ENCODE data around the gene NUDT14. TPM values are rescaled to one million over a fixed set of nuclear protein-coding genes. Genes with fewer than 3 reads are reported as not detected.

Gene NUDT14
- total and polyA plus RNA-seq, 9 donors, result 0.68 to 22.5 (median 11.4) TPM

DNA sequence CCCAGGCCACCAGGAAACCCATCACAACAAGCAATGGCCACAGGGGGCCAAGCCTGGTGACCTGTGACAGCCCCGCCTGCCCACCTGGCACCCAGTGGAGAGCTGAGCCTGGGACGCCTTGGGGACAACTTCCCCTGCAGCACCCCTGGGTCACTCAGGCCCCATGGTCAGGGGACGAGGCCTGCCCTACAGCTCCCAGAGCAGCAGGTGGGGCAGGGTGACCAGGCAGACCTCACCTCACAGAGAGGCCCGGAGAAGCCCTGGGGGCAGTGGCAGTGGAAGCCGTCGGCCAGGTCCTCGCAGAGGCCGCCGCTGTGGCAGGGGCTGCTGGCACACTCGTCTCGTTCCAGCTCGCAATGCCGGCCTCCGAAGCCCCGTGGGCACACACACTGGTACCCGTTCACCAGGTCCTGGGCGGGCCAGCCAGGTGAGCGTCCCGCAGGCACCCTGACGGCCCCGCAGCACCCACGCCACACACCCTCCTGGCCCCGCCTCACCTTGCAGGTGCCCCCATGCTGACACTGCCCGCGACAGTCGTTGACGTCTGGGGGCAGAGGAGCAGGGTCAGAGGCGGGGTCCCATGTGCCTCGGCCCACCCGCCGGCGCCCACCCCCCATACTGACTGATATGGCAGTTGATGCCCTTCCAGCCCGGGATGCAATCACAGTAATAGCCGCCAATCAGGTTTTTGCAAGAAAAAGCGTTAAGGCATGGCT lies 30.6 kb downstream of the NUDT14 start:
- no peaks in the 10 kb centered on the region for H3K4me1 ChIP-seq (ENCODE audit: insufficient read depth)
- H3K4me3 ChIP-seq, result no peak overlapping the region
- DNase-seq, result peak in 1 of 5 donors; percentile 10
- TF ChIP-seq EP300 (IDR thresholded peaks at IDR 0.05) (no peak), POLR2A (IDR thresholded peaks at IDR 0.05) (no peak)
- TF ChIP-seq, protein P1, sequence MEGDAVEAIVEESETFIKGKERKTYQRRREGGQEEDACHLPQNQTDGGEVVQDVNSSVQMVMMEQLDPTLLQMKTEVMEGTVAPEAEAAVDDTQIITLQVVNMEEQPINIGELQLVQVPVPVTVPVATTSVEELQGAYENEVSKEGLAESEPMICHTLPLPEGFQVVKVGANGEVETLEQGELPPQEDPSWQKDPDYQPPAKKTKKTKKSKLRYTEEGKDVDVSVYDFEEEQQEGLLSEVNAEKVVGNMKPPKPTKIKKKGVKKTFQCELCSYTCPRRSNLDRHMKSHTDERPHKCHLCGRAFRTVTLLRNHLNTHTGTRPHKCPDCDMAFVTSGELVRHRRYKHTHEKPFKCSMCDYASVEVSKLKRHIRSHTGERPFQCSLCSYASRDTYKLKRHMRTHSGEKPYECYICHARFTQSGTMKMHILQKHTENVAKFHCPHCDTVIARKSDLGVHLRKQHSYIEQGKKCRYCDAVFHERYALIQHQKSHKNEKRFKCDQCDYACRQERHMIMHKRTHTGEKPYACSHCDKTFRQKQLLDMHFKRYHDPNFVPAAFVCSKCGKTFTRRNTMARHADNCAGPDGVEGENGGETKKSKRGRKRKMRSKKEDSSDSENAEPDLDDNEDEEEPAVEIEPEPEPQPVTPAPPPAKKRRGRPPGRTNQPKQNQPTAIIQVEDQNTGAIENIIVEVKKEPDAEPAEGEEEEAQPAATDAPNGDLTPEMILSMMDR (IDR thresholded peaks at IDR 0.05), result no peak
- 84% methylated on average over 19 to 35 of the region's 35 CpGs for WGBS, 3 donors
- H3K27me3 ChIP-seq, result no peaks in the 10 kb centered on the region
- H3K9me3 ChIP-seq, result no peaks in the 10 kb centered on the region
- no peak overlapping the region for H3K27ac ChIP-seq
- no peaks in the 10 kb centered on the region for H3K36me3 ChIP-seq
- intact Hi-C loops (cut with DNase I), result no loop called here

DNA sequence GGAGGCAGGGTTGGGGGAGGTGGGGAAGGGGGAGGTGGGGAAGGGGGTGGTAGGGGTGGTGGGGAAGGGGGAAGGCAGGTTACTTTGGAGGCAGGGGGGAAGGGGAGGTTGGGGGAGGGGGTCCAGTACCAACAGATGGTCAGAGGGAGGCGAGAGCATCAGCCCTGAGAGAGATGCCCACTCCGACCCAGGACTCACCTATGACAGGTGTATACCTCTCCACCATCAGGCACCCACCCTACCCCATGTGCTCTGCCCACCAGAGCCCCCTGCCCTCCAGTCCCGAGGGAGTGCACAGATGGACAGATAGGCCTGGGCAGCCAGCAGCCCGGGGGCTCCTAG lies 31.1 kb downstream of the NUDT14 start:
- TF ChIP-seq POLR2A (IDR thresholded peaks at IDR 0.05), result no peak
- TF ChIP-seq EP300 (IDR thresholded peaks at IDR 0.05), result no peak
- TF ChIP-seq, protein P1 (IDR thresholded peaks at IDR 0.05), result no peak
- WGBS, 3 donors, result 75 to 94% (median 78%) methylated on average over 4 of the region's 4 CpGs

DNA sequence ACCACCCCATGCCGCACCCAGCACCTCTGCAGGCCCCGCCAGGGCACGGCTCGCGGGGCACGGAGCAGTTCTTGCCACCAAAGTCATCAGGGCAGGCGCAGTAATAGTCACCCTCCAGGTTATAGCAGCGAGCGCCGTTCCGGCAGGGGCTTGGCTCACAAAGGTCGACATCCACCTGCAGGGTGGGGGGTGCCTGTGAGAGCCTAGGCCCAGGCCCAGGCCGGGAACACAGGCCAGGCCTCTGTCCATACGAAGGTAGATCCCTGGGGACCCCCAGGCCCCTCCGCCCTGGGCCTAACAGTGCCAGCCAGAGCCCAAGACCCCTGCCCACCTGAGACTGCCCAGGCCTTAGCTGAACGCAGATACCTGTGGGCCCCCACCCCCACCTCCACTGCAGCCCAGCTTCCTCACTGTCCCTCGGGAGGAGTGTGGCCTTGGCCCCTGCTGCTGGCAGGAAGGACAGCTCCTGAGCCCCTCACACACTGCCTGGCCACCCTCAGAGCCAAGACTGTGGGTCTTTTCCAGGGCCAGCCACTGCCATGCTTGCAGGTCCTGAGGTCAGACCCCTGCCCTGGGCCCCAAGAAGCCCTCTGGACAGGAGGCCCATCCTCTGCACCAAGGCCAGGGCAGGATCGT lies 31.8 kb downstream of the NUDT14 start:
- intact Hi-C loops (cut with DNase I), result no loop called here
- H3K9me3 ChIP-seq, result no peaks in the 10 kb centered on the region
- no peak for TF ChIP-seq POLR2A (IDR thresholded peaks at IDR 0.05)
- TF ChIP-seq, protein P1 (IDR thresholded peaks at IDR 0.05), result no peak
- TF ChIP-seq EP300 (IDR thresholded peaks at IDR 0.05), result no peak
- no peaks in the 10 kb centered on the region for H3K27me3 ChIP-seq
- H3K27ac ChIP-seq, result no peak overlapping the region
- WGBS, 3 donors, result 76 to 88% (median 78%) methylated on average over 11 to 18 of the region's 18 CpGs
- H3K4me3 ChIP-seq, result no peak overlapping the region
- H3K4me1 ChIP-seq (ENCODE audit: insufficient read depth), result no peaks in the 10 kb centered on the region
- no peak for DNase-seq
- H3K36me3 ChIP-seq, result no peaks in the 10 kb centered on the region

More for the DNA sequence above, 31.1 kb downstream of the NUDT14 start:
- no peaks in the 10 kb centered on the region for H3K4me1 ChIP-seq (ENCODE audit: insufficient read depth)
- no peak overlapping the region for H3K4me3 ChIP-seq
- no peaks in the 10 kb centered on the region for H3K27me3 ChIP-seq
- DNase-seq, result no peak
- H3K9me3 ChIP-seq, result no peaks in the 10 kb centered on the region
- H3K36me3 ChIP-seq, result no peaks in the 10 kb centered on the region
- no peak overlapping the region for H3K27ac ChIP-seq
- intact Hi-C loops (cut with DNase I), result no loop called here

DNA sequence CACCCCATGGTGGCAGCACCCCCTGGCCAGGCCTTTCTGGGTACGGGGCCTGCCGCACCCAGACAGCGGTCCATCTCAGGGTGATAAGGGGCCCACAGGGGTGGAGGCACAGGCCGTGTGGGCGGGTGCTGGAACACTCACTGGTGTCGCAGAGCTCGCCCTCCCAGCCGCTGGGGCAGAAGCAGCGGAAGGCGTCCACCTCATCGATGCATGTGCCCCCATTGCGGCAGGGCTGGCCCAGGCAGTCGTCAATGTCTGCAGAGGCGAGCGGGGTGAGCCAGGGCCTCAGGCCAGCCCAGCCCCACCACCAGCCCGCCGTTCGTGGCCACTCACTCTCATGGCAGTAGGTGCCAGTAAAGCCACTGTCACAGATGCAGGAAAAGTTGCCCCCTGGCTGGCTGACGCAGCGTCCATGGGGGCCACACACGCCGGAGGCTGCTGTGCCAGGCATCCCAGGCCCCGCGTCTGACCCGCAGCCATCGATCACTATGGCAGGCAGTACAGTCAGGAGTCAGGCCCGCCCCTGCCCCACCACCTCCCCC lies 32.4 kb downstream of the NUDT14 start:
- H3K9me3 ChIP-seq, result no peaks in the 10 kb centered on the region
- no peaks in the 10 kb centered on the region for H3K4me1 ChIP-seq (ENCODE audit: insufficient read depth)
- H3K36me3 ChIP-seq, result no peaks in the 10 kb centered on the region
- H3K27ac ChIP-seq, result no peak overlapping the region
- H3K27me3 ChIP-seq, result no peaks in the 10 kb centered on the region
- TF ChIP-seq POLR2A (IDR thresholded peaks at IDR 0.05) (no peak), EP300 (IDR thresholded peaks at IDR 0.05) (no peak)
- TF ChIP-seq, protein P1 (IDR thresholded peaks at IDR 0.05), result no peak
- WGBS, 3 donors, result 85 to 89% (median 87%) methylated on average over 20 to 27 of the region's 27 CpGs
- peak in 1 of 5 donors; percentile 13 for DNase-seq
- intact Hi-C loops (cut with DNase I), result no loop called here
- no peak overlapping the region for H3K4me3 ChIP-seq

Measured in ovary (tissue), 9 donors.